Activated CD4-positive, alpha-beta T cell treated with anti-CD3 and anti-CD28 coated beads, Interleukin-2, amount 50 U/mL, for 4 hours (primary cell): Measurements from ENCODE around the gene LMBR1.
"Not testable (repeated sequence)": the region's sequence is repeated elsewhere in the genome, so short reads cannot be mapped to it uniquely, and the experiment has no call there.

Experiments used
- DNase-seq, 2 experiments: peaks; one replicate each; pipeline ENCODE4 v3.0.0-alpha.2; 2020

The LMBR1 gene

GRCh38 chr7:156650042-156650441, 242.9 kb downstream of the LMBR1 start:
- DNase-seq = no peak

- DNase-seq = not testable (repeated sequence)
Observed at GRCh38 chr7:156647330-156647729, 245.7 kb downstream of the LMBR1 start.

GRCh38 chr7:156642306-156643045, 250.5 kb downstream of the LMBR1 start:
- no peak for DNase-seq

GRCh38 chr7:156640949-156641485, 252.0 kb downstream of the LMBR1 start:
- peak; percentile 25 to 28 for DNase-seq

GRCh38 chr7:156640257-156640948, 252.6 kb downstream of the LMBR1 start, which contains the start of gene RNF32:
TSS of gene RNF32 (plus strand) at chr7:156640774. CDS start at chr7:156643878, 3,104 bp downstream.
- DNase-seq = peak; percentile 93

- no peak for DNase-seq
Observed at GRCh38 chr7:156639426-156640256, 253.3 kb downstream of the LMBR1 start.

- no peak for DNase-seq
Observed at GRCh38 chr7:156638443-156639077, 254.4 kb downstream of the LMBR1 start.

GRCh38 chr7:156637093-156637492, 255.9 kb downstream of the LMBR1 start:
- DNase-seq = not testable (repeated sequence)

GRCh38 chr7:156635529-156636385, 257.2 kb downstream of the LMBR1 start:
- no peak for DNase-seq

- DNase-seq = no peak
Observed at GRCh38 chr7:156634117-156634516, 258.9 kb downstream of the LMBR1 start.

- DNase-seq = no peak
Observed at GRCh38 chr7:156629873-156630272, 263.1 kb downstream of the LMBR1 start.

- DNase-seq = no peak
Observed at GRCh38 chr7:156628562-156628961, 264.4 kb downstream of the LMBR1 start.
